Lower leg skin (tissue), 3 donors: Measurements from ENCODE around the gene GHR.

ENCODE experiments used
- CTCF ChIP-seq, 3 donors: fragments of 450-650 bp; IDR thresholded peaks; one replicate each; pipeline ENCODE4 v1.5.1; 2016; ENCODE audit warnings: antibody characterized with exemption in 3 of 3, mild to moderate bottlenecking in 3 of 3, moderate library complexity in 2 of 3
- POLR2A ChIP-seq, 2 donors: fragments of 450-650 bp; IDR thresholded peaks; one replicate each; pipeline ENCODE4 v1.6.1; 2016 to 2017; ENCODE audit warnings: antibody characterized with exemption in 2 of 2, mild to moderate bottlenecking in 1 of 2, moderate library complexity in 1 of 2

GRCh38 chr5:42666869-42667268 is 243.6 kb downstream of the GHR start:
- no peak for TF ChIP-seq CTCF (IDR thresholded peaks at IDR 0.05)
- no peak for TF ChIP-seq POLR2A (IDR thresholded peaks at IDR 0.05)
